Hepatic stellate cell (primary cell): ENCODE measurements around the gene PTGFRN.

Experiments used
- DNase-seq: peaks from one replicate; pipeline ENCODE4 v3.0.0; 2011; ENCODE audit warnings: low spot score

PTGFRN gene

GRCh38 chr1:117034791-117035290 lies 125.1 kb downstream of the PTGFRN start:
- DNase-seq = no peak

GRCh38 chr1:117036018-117036461 lies 126.3 kb downstream of the PTGFRN start:
- no peak for DNase-seq

- DNase-seq = no peak
These were observed 128.1 kb downstream of the PTGFRN start for GRCh38 chr1:117037802-117038201.

GRCh38 chr1:117038236-117038635 lies 128.5 kb downstream of the PTGFRN start:
- no peak for DNase-seq
